HCEC 1CT (cell line): ENCODE data around the gene PCSK4.
"Not testable (repeated sequence)": the region's sequence is repeated elsewhere in the genome, so short reads cannot be mapped to it uniquely, and the experiment has no call there.

Experiments used
- DNase-seq: peaks from one replicate; pipeline ENCODE4 v3.0.0-alpha.2; 2017

PCSK4 gene

GRCh38 chr19:1503925-1504773, 14.0 kb upstream of the PCSK4 start:
- no peak for DNase-seq

GRCh38 chr19:1503089-1503924, 13.2 kb upstream of the PCSK4 start:
- peak; percentile 22 for DNase-seq

- no peak for DNase-seq
Observed at GRCh38 chr19:1502433-1503088, 12.4 kb upstream of the PCSK4 start.

GRCh38 chr19:1501200-1501595, 11.0 kb upstream of the PCSK4 start:
- DNase-seq: no peak

GRCh38 chr19:1499231-1499630, 9.1 kb upstream of the PCSK4 start:
- not testable (repeated sequence) for DNase-seq

GRCh38 chr19:1497578-1498235, 7.6 kb upstream of the PCSK4 start:
- no peak for DNase-seq

- no peak for DNase-seq
Observed at GRCh38 chr19:1496714-1497577, 6.8 kb upstream of the PCSK4 start.

GRCh38 chr19:1495799-1496713, 5.9 kb upstream of the PCSK4 start:
- no peak for DNase-seq

- DNase-seq: no peak
Observed at GRCh38 chr19:1495051-1495798, 5.1 kb upstream of the PCSK4 start.

- DNase-seq: no peak
Observed at GRCh38 chr19:1494115-1494815, 4.1 kb upstream of the PCSK4 start.

- DNase-seq: no peak
Observed at GRCh38 chr19:1492474-1493006, 2.4 kb upstream of the PCSK4 start.

- no peak for DNase-seq
Observed at GRCh38 chr19:1491849-1492170, 1.7 kb upstream of the PCSK4 start.

- DNase-seq: no peak
Observed at GRCh38 chr19:1491114-1491848, 1.1 kb upstream of the PCSK4 start, which contains the start of gene REEP6. Gene REEP6, plus strand, starts transcription at chr19:1491181. Its CDS starts 89 bp downstream, at chr19:1491270.

GRCh38 chr19:1489463-1490310, 463 bp downstream of the PCSK4 start:
- no peak for DNase-seq

- no peak for DNase-seq
Observed at GRCh38 chr19:1488282-1488601, 1.9 kb downstream of the PCSK4 start.

- DNase-seq: no peak
Observed at GRCh38 chr19:1487576-1488281, 2.4 kb downstream of the PCSK4 start.
